IMR-90 (cell line): ENCODE results near the gene SH3BP5. TPM values are rescaled to one million over a fixed set of nuclear protein-coding genes. Genes with fewer than 3 reads are reported as not detected.

Source experiments
- ATAC-seq: fragments of 200-7000 bp; cut with Tn5 transposase; 2 replicates; pipeline ENCODE4 v1.9.1; 2020; ENCODE audit warnings: low read depth, mild to moderate bottlenecking, moderate library complexity
- BruUV-seq: library from RNA; stranded (reverse); fragments of 400-500 nt; replicated peaks from 2 replicates; lab custom pipeline; 2021; lab: Mats Ljungman, UMichigan
- CTCF ChIA-PET: fragments of 300-600 bp; formaldehyde crosslinking; extraction: SDS; loops from one replicate; lab custom pipeline; 2021; ENCODE audit warnings: antibody characterized with exemption; lab: Yijun Ruan, JAX
- POLR2A ChIA-PET: fragments of 300-600 bp; sonication (Branson Sonifier 250); formaldehyde crosslinking; loops from one replicate; lab custom pipeline; 2022; ENCODE audit warnings: antibody characterized with exemption; ENCODE audit not compliant: unreplicated experiment; lab: Charles Lee
- DNase-seq: peaks from one replicate; pipeline ENCODE4 v3.0.0; 2013
- H2AFZ ChIP-seq: replicated peaks from 2 replicates; pipeline ENCODE3; 2013; ENCODE audit warnings: low read length, mild to moderate bottlenecking; ENCODE audit not compliant: poor library complexity
- H2AK5ac ChIP-seq: 2 replicates; pipeline ENCODE4 v1.6.1; 2013; ENCODE audit warnings: low read depth, low read length, inconsistent platforms
- H2AK9ac ChIP-seq: replicated peaks from 2 replicates; pipeline ENCODE3; 2013; ENCODE audit warnings: mild to moderate bottlenecking, low read depth, low read length, moderate library complexity; ENCODE audit not compliant: poor library complexity
- H2BK120ac ChIP-seq: 2 replicates; pipeline ENCODE4 v1.6.1; 2013; ENCODE audit warnings: low read depth, low read length, inconsistent platforms
- H2BK15ac ChIP-seq: 3 replicates; pipeline ENCODE4 v1.6.1; 2013; ENCODE audit warnings: low read depth, low read length, inconsistent platforms
- H2BK20ac ChIP-seq: 2 replicates; pipeline ENCODE4 v1.6.1; 2013; ENCODE audit warnings: low read depth, mild to moderate bottlenecking, inconsistent platforms, low read length, moderate library complexity
- H2BK5ac ChIP-seq: 2 replicates; pipeline ENCODE4 v1.6.1; 2013; ENCODE audit warnings: mild to moderate bottlenecking, low read depth, low read length, inconsistent platforms; ENCODE audit not compliant: poor library complexity, severe bottlenecking
- H3K14ac ChIP-seq: replicated peaks from 2 replicates; pipeline ENCODE4 v1.6.1; 2013; ENCODE audit warnings: low read depth, low read length, inconsistent platforms
- H3K18ac ChIP-seq: 2 replicates; pipeline ENCODE4 v1.6.1; 2013; ENCODE audit warnings: low read depth, low read length, control low read depth
- H3K23ac ChIP-seq: 2 replicates; pipeline ENCODE4 v1.6.1; 2013; ENCODE audit warnings: low read depth, low read length, inconsistent platforms
- H3K27ac ChIP-seq: 2 replicates; pipeline ENCODE4 v1.5.1; 2013; ENCODE audit warnings: mild to moderate bottlenecking, control low read depth, low read length; ENCODE audit not compliant: insufficient read depth
- H3K27me3 ChIP-seq: 2 replicates; pipeline ENCODE4 v1.6.1; 2013; ENCODE audit warnings: low read length; ENCODE audit not compliant: control insufficient read depth, insufficient read depth
- H3K36me3 ChIP-seq: 2 replicates; pipeline ENCODE4 v1.6.1; 2013; ENCODE audit warnings: low read length, mixed read lengths; ENCODE audit not compliant: control insufficient read depth, insufficient read depth
- H3K4ac ChIP-seq: 2 replicates; pipeline ENCODE4 v1.6.1; 2013; ENCODE audit warnings: low read depth, low read length, inconsistent platforms
- H3K4me1 ChIP-seq: 2 replicates; pipeline ENCODE4 v1.6.1; 2013; ENCODE audit warnings: low read length, mixed read lengths; ENCODE audit not compliant: control insufficient read depth, insufficient read depth
- H3K4me2 ChIP-seq: 2 replicates; pipeline ENCODE4 v1.6.1; 2013; ENCODE audit warnings: low read depth, mild to moderate bottlenecking, control low read depth, low read length, moderate library complexity
- H3K4me3 ChIP-seq: 2 replicates; pipeline ENCODE4 v1.5.1; 2013; ENCODE audit warnings: low read depth, mild to moderate bottlenecking, control low read depth, low read length, moderate library complexity; ENCODE audit not compliant: insufficient read depth
- H3K56ac ChIP-seq: 2 replicates; pipeline ENCODE4 v1.6.1; 2013; ENCODE audit warnings: low read length, inconsistent platforms; ENCODE audit not compliant: insufficient read depth; ENCODE audit errors: extremely low read depth
- H3K79me1 ChIP-seq, 2 experiments: 2 replicates each; pipeline ENCODE4 v1.6.1; 2013; ENCODE audit warnings: low read length in 2 of 2, inconsistent platforms in 1 of 2, low read depth in 1 of 2
- H3K9ac ChIP-seq: 2 replicates; pipeline ENCODE4 v1.6.1; 2013; ENCODE audit warnings: low read depth, low read length, control low read depth
- H3K9me1 ChIP-seq: 2 replicates; pipeline ENCODE4 v1.6.1; 2013; ENCODE audit warnings: low read length, inconsistent platforms; ENCODE audit not compliant: insufficient read depth
- H3K9me3 ChIP-seq: 2 replicates; pipeline ENCODE4 v1.6.1; 2013; ENCODE audit warnings: low read length; ENCODE audit not compliant: control insufficient read depth, insufficient read depth
- H4K20me1 ChIP-seq: 2 replicates; pipeline ENCODE4 v1.6.1; 2013; ENCODE audit warnings: low read length, inconsistent platforms; ENCODE audit not compliant: insufficient read depth
- H4K5ac ChIP-seq: 2 replicates; pipeline ENCODE4 v1.6.1; 2013; ENCODE audit warnings: mild to moderate bottlenecking, low read depth, low read length, control low read depth
- H4K8ac ChIP-seq, 2 experiments: 2 replicates each; pipeline ENCODE4 v1.6.1; 2013; ENCODE audit warnings: low read depth in 2 of 2, low read length in 2 of 2, control low read depth in 1 of 2, inconsistent platforms in 1 of 2
- H4K91ac ChIP-seq: 2 replicates; pipeline ENCODE4 v1.6.1; 2013; ENCODE audit warnings: low read depth, low read length, inconsistent platforms; ENCODE audit not compliant: insufficient read depth
- BHLHE40 ChIP-seq: fragments of 150-350 bp; IDR thresholded peaks from 2 replicates; pipeline ENCODE4 v1.6.1; 2016; ENCODE audit warnings: mild to moderate bottlenecking, low read depth, low read length
- FOS ChIP-seq: fragments of 150-350 bp; IDR thresholded peaks from 2 replicates; pipeline ENCODE4 v1.6.1; 2016; ENCODE audit warnings: low read depth, low read length
- NFE2L2 ChIP-seq: fragments of 150-350 bp; IDR thresholded peaks from 2 replicates; pipeline ENCODE4 v1.6.1; 2016; ENCODE audit warnings: low read depth, mild to moderate bottlenecking, low read length
- POLR2A ChIP-seq: IDR thresholded peaks from 2 replicates; pipeline ENCODE4 v1.6.1; 2012; ENCODE audit warnings: mild to moderate bottlenecking, low read depth, low read length
- RCOR1 ChIP-seq: IDR thresholded peaks from 2 replicates; pipeline ENCODE4 v1.6.1; 2012; ENCODE audit warnings: mild to moderate bottlenecking, low read length, improper control_type of control experiment; ENCODE audit not compliant: insufficient replicate concordance
- RFX5 ChIP-seq: IDR thresholded peaks from 2 replicates; pipeline ENCODE4 v1.8.0; 2012; ENCODE audit warnings: low read depth, mild to moderate bottlenecking, low read length, moderate library complexity
- WGBS, 2 experiments: methylation state at CpG; one replicate each; pipeline versions ENCODE4 v1.1.5 to v1.1.7; 2013; ENCODE audit warnings: missing lambda C conversion rate in 2 of 2; ENCODE audit not compliant: insufficient read length in 1 of 2; ENCODE audit errors: extremely low coverage in 2 of 2; 5-methylcytosine and 5-hydroxymethylcytosine counted together
- dilution Hi-C: fragments of 300-500 bp; cut with HindIII; formaldehyde crosslinking; loops from one replicate; pipeline ENCODE4 v1.14.3; 2018; ENCODE audit warnings: low sequenced_read_pairs; ENCODE audit not compliant: unreplicated experiment
- in situ Hi-C: fragments of 300-500 bp; cut with MboI; formaldehyde crosslinking; loops from 3 replicates; pipeline ENCODE4 v1.14.3; 2019; ENCODE audit warnings: low sequenced_read_pairs, inconsistent platforms, mixed read lengths
- intact Hi-C: fragments of 100-400 bp; cut with micrococcal nuclease; formaldehyde crosslinking; loops from 2 replicates; pipeline ENCODE4 v1.10.0; 2022
- polyA plus RNA-seq, 3 experiments: library from polyadenylated mRNA; depleted of rRNA; stranded (reverse); fragments of >200 nt; gene quantifications; 2 replicates each; pipeline ENCODE4 v1.2.3, GENCODE V29; 2012; ENCODE audit warnings: low replicate concordance in 1 of 3
- total RNA-seq: library from RNA; depleted of rRNA; stranded (reverse); fragments of >200 nt; gene quantifications from 2 replicates; pipeline ENCODE4 v1.2.3, GENCODE V29; 2012
- TF ChIP-seq, protein P1 (sequence below): fragments of 150-350 bp; IDR thresholded peaks from 2 replicates; pipeline ENCODE4 v1.6.1; 2017; ENCODE audit warnings: mild to moderate bottlenecking, antibody characterized with exemption, low read length, low read depth
- TF ChIP-seq, protein P2 (sequence below): fragments of 150-350 bp; IDR thresholded peaks from 2 replicates; pipeline ENCODE4 v1.6.1; 2016; ENCODE audit warnings: low read depth, mild to moderate bottlenecking, low read length, moderate library complexity, borderline replicate concordance
- TF ChIP-seq, protein P3 (sequence below): conservative IDR thresholded peaks from 2 replicates; pipeline ENCODE4 v1.5.1; 2012; ENCODE audit warnings: mild to moderate bottlenecking, low read depth, low read length, improper control_type of control experiment

SH3BP5 gene
- total and polyA plus RNA-seq, 2 of the 4 experiments (the other 2 are of a cell fraction): 14.0 to 23.5 TPM

DNA sequence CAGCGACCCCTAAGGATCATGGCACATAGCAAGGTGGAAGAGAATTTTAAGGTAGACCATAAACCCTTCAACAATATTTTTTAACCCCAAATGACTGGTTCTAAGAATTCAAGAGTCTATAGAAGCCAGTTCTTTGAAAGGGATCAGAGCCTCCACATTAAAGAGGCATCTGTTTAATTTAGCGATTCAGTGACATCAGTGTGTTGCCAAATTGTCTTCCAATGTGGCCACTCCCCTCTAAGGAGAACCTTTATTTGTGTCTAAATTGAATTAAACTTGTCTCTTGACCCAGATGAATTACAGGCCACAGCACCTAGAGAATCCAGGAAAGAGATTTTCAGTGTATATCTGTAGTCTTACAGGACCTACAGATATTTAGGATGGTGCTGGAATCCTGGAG is 6.6 kb upstream of the SH3BP5 start:
- H3K18ac ChIP-seq: no peak overlapping the region
- WGBS, 2 experiments: no CpG with 5 or more reads among the region's 2 CpGs
- intact Hi-C loops: no loop called here
- no peak overlapping the region for H3K4me3 ChIP-seq
- BruUV-seq: no TSS peak
- no peak overlapping the region for H4K91ac ChIP-seq
- H4K20me1 ChIP-seq: no peaks in the 10 kb centered on the region
- no peaks in the 10 kb centered on the region for H3K79me1 ChIP-seq
- H3K4me1 ChIP-seq: no peaks in the 10 kb centered on the region
- H2AFZ ChIP-seq: no peak overlapping the region
- H3K9me3 ChIP-seq: peaks cover 4% of the 10 kb centered on the region
- H2BK15ac ChIP-seq: no peak overlapping the region
- H2BK20ac ChIP-seq: no peak overlapping the region
- DNase-seq (no peak), ATAC-seq (no peak)
- no peaks in the 10 kb centered on the region for H3K9me1 ChIP-seq
- H3K4ac ChIP-seq: no peak overlapping the region
- H2BK5ac ChIP-seq: no peak overlapping the region
- in situ Hi-C loops: no loop called here
- TF ChIP-seq NFE2L2 (no peak), BHLHE40 (no peak), RFX5 (no peak), POLR2A (no peak), FOS (no peak), RCOR1 (no peak)
- TF ChIP-seq, protein P1, sequence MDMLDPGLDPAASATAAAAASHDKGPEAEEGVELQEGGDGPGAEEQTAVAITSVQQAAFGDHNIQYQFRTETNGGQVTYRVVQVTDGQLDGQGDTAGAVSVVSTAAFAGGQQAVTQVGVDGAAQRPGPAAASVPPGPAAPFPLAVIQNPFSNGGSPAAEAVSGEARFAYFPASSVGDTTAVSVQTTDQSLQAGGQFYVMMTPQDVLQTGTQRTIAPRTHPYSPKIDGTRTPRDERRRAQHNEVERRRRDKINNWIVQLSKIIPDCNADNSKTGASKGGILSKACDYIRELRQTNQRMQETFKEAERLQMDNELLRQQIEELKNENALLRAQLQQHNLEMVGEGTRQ: no peak
- TF ChIP-seq, protein P2, sequence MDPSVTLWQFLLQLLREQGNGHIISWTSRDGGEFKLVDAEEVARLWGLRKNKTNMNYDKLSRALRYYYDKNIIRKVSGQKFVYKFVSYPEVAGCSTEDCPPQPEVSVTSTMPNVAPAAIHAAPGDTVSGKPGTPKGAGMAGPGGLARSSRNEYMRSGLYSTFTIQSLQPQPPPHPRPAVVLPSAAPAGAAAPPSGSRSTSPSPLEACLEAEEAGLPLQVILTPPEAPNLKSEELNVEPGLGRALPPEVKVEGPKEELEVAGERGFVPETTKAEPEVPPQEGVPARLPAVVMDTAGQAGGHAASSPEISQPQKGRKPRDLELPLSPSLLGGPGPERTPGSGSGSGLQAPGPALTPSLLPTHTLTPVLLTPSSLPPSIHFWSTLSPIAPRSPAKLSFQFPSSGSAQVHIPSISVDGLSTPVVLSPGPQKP: no peak
- TF ChIP-seq, protein P3, sequence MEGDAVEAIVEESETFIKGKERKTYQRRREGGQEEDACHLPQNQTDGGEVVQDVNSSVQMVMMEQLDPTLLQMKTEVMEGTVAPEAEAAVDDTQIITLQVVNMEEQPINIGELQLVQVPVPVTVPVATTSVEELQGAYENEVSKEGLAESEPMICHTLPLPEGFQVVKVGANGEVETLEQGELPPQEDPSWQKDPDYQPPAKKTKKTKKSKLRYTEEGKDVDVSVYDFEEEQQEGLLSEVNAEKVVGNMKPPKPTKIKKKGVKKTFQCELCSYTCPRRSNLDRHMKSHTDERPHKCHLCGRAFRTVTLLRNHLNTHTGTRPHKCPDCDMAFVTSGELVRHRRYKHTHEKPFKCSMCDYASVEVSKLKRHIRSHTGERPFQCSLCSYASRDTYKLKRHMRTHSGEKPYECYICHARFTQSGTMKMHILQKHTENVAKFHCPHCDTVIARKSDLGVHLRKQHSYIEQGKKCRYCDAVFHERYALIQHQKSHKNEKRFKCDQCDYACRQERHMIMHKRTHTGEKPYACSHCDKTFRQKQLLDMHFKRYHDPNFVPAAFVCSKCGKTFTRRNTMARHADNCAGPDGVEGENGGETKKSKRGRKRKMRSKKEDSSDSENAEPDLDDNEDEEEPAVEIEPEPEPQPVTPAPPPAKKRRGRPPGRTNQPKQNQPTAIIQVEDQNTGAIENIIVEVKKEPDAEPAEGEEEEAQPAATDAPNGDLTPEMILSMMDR: no peak
- no peak overlapping the region for H3K4me2 ChIP-seq
- H2BK120ac ChIP-seq: no peak overlapping the region
- ChIA-PET POLR2A (no interaction called here), CTCF (no interaction called here)
- no peak overlapping the region for H4K5ac ChIP-seq
- H3K23ac ChIP-seq: no peak overlapping the region
- no peak overlapping the region for H4K8ac ChIP-seq
- H3K9ac ChIP-seq: no peak overlapping the region
- peaks cover 13% of the 10 kb centered on the region for H3K27me3 ChIP-seq
- H3K36me3 ChIP-seq: no peaks in the 10 kb centered on the region
- H2AK5ac ChIP-seq: no peak overlapping the region
- H3K14ac ChIP-seq: no peak overlapping the region
- no peak overlapping the region for H3K27ac ChIP-seq
- H3K56ac ChIP-seq: no peak overlapping the region
- dilution Hi-C loops: no loop called here
- no peak overlapping the region for H2AK9ac ChIP-seq
